Skeletal muscle tissue (tissue), 4 donors: ENCODE measurements around the gene MEGF11. TPM values are rescaled to one million over a fixed set of nuclear protein-coding genes. Genes with fewer than 3 reads are reported as not detected.

Experiments used
- H3K27ac ChIP-seq: one replicate; pipeline ENCODE4 v1.7.0; 2013; ENCODE audit warnings: mild to moderate bottlenecking, low read depth, low read length, inconsistent platforms
- H3K27me3 ChIP-seq, 3 donors: one replicate each; pipeline ENCODE4 v1.7.0; 2013; ENCODE audit warnings: low read length in 3 of 3; ENCODE audit not compliant: control insufficient read depth in 3 of 3, insufficient read depth in 3 of 3
- H3K36me3 ChIP-seq, 3 donors: one replicate each; pipeline ENCODE4 v1.7.0; 2013; ENCODE audit warnings: low read length in 3 of 3; ENCODE audit not compliant: control insufficient read depth in 3 of 3, insufficient read depth in 3 of 3
- H3K4me1 ChIP-seq, 3 donors: one replicate each; pipeline ENCODE4 v1.7.0; 2013; ENCODE audit warnings: low read length in 3 of 3, mild to moderate bottlenecking in 3 of 3; ENCODE audit not compliant: control insufficient read depth in 3 of 3, insufficient read depth in 3 of 3
- H3K4me3 ChIP-seq, 3 donors: one replicate each; pipeline ENCODE4 v1.7.0; 2013; ENCODE audit warnings: low read length in 3 of 3
- H3K9ac ChIP-seq, 3 donors: one replicate each; pipeline ENCODE4 v1.7.0; 2013; ENCODE audit warnings: low read length in 3 of 3, mild to moderate bottlenecking in 3 of 3, moderate library complexity in 2 of 3, low read depth in 1 of 3
- H3K9me3 ChIP-seq, 3 donors: one replicate each; pipeline ENCODE4 v1.7.0; 2013; ENCODE audit warnings: low read length in 3 of 3; ENCODE audit not compliant: control insufficient read depth in 3 of 3
- total RNA-seq: library from RNA; depleted of rRNA; stranded (reverse); fragments of >200 nt; gene quantifications from one replicate; pipeline ENCODE4 v1.2.3, GENCODE V29; 2014
- donor health status: Osteomylitis.

Gene MEGF11
- total RNA-seq, 1 donor from 2014 or later, result 0.52 TPM

GRCh38 chr15:66131200-66131599 lies 122.3 kb downstream of the MEGF11 start:
- Histone ChIP-seq H3K27ac (no peak overlapping the region), H3K4me1 (no peaks in the 10 kb centered on the region), H3K4me3 (no peak overlapping the region), H3K9ac (no peak overlapping the region), H3K9me3 (no peaks in the 10 kb centered on the region), H3K36me3 (no peaks in the 10 kb centered on the region), H3K27me3 (peaks cover 4 to 30% (median 26%) of the 10 kb centered on the region in 3 donors)

- Histone ChIP-seq H3K4me3 (no peak overlapping the region), H3K36me3 (no peaks in the 10 kb centered on the region), H3K27me3 (peaks cover 9 to 35% (median 27%) of the 10 kb centered on the region in 3 donors), H3K9ac (no peak overlapping the region), H3K27ac (no peak overlapping the region), H3K4me1 (no peaks in the 10 kb centered on the region), H3K9me3 (no peaks in the 10 kb centered on the region)
Measured at GRCh38 chr15:66130496-66131034, 123.0 kb downstream of the MEGF11 start.

- Histone ChIP-seq H3K27me3 (peaks cover 9 to 45% (median 32%) of the 10 kb centered on the region in 3 donors), H3K9ac (no peak overlapping the region), H3K4me1 (no peaks in the 10 kb centered on the region), H3K27ac (no peak overlapping the region), H3K36me3 (no peaks in the 10 kb centered on the region), H3K9me3 (no peaks in the 10 kb centered on the region), H3K4me3 (no peak overlapping the region)
Measured at GRCh38 chr15:66129586-66129985, 124.0 kb downstream of the MEGF11 start.

- peaks cover 9 to 49% (median 40%) of the 10 kb centered on the region in 3 donors for H3K27me3 ChIP-seq
- H3K4me3 ChIP-seq, result no peak overlapping the region
- H3K27ac ChIP-seq, result no peak overlapping the region
- no peak overlapping the region for H3K9ac ChIP-seq
- no peaks in the 10 kb centered on the region for H3K36me3 ChIP-seq
- no peaks in the 10 kb centered on the region for H3K9me3 ChIP-seq
- no peaks in the 10 kb centered on the region for H3K4me1 ChIP-seq
Measured at GRCh38 chr15:66128116-66128680, 125.4 kb downstream of the MEGF11 start.

- Histone ChIP-seq H3K9ac (no peak overlapping the region), H3K27ac (no peak overlapping the region), H3K4me1 (no peaks in the 10 kb centered on the region), H3K4me3 (no peak overlapping the region), H3K36me3 (no peaks in the 10 kb centered on the region), H3K9me3 (no peaks in the 10 kb centered on the region), H3K27me3 (peaks cover 9 to 49% (median 37%) of the 10 kb centered on the region in 3 donors)
Measured at GRCh38 chr15:66126456-66126855, 127.1 kb downstream of the MEGF11 start.

- H3K27me3 ChIP-seq, result peaks cover 9 to 49% (median 37%) of the 10 kb centered on the region in 3 donors
- H3K36me3 ChIP-seq, result no peaks in the 10 kb centered on the region
- no peaks in the 10 kb centered on the region for H3K9me3 ChIP-seq
- H3K4me3 ChIP-seq, result no peak overlapping the region
- H3K4me1 ChIP-seq, result no peaks in the 10 kb centered on the region
- H3K27ac ChIP-seq, result no peak overlapping the region
- H3K9ac ChIP-seq, result no peak overlapping the region
Measured at GRCh38 chr15:66126031-66126441, 127.5 kb downstream of the MEGF11 start.

GRCh38 chr15:66124651-66125050 lies 128.9 kb downstream of the MEGF11 start:
- Histone ChIP-seq H3K36me3 (no peaks in the 10 kb centered on the region), H3K27ac (no peak overlapping the region), H3K4me1 (no peaks in the 10 kb centered on the region), H3K9ac (no peak overlapping the region), H3K4me3 (no peak overlapping the region), H3K9me3 (no peaks in the 10 kb centered on the region), H3K27me3 (peaks cover 9 to 44% (median 37%) of the 10 kb centered on the region in 3 donors)

GRCh38 chr15:66123799-66124198 lies 129.8 kb downstream of the MEGF11 start:
- H3K27me3 ChIP-seq, result peaks cover 9 to 40% (median 32%) of the 10 kb centered on the region in 3 donors
- H3K4me3 ChIP-seq, result no peak overlapping the region
- no peak overlapping the region for H3K9ac ChIP-seq
- H3K4me1 ChIP-seq, result no peaks in the 10 kb centered on the region
- no peaks in the 10 kb centered on the region for H3K9me3 ChIP-seq
- H3K36me3 ChIP-seq, result no peaks in the 10 kb centered on the region
- no peak overlapping the region for H3K27ac ChIP-seq

- Histone ChIP-seq H3K9ac (no peak overlapping the region), H3K27ac (no peak overlapping the region), H3K4me1 (no peaks in the 10 kb centered on the region), H3K27me3 (peaks cover 0 to 24% (median 12%) of the 10 kb centered on the region in 3 donors), H3K36me3 (no peaks in the 10 kb centered on the region), H3K9me3 (no peaks in the 10 kb centered on the region), H3K4me3 (no peak overlapping the region)
Measured at GRCh38 chr15:66120422-66120821, 133.1 kb downstream of the MEGF11 start.

GRCh38 chr15:66117841-66118240 lies 135.7 kb downstream of the MEGF11 start:
- no peak overlapping the region for H3K9ac ChIP-seq
- peaks cover 0 to 18% (median 5%) of the 10 kb centered on the region in 3 donors for H3K27me3 ChIP-seq
- H3K4me3 ChIP-seq, result no peak overlapping the region
- H3K36me3 ChIP-seq, result no peaks in the 10 kb centered on the region
- no peak overlapping the region for H3K27ac ChIP-seq
- H3K9me3 ChIP-seq, result no peaks in the 10 kb centered on the region
- H3K4me1 ChIP-seq, result no peaks in the 10 kb centered on the region
